CD4-positive, alpha-beta memory T cell (primary cell): ENCODE measurements around the gene LZTS3. TPM values are rescaled to one million over a fixed set of nuclear protein-coding genes. Genes with fewer than 3 reads are reported as not detected.
"Not testable (repeated sequence)": the region's sequence is repeated elsewhere in the genome, so short reads cannot be mapped to it uniquely, and the experiment has no call there.

Experiments used
- CTCF ChIA-PET: fragments of 350-600 bp; sonication (Branson Sonifier 250); formaldehyde crosslinking; loops from one replicate; lab custom pipeline; 2021; ENCODE audit warnings: inconsistent platforms; ENCODE audit not compliant: partially characterized antibody; lab: Charles Lee
- POLR2A ChIA-PET: fragments of 350-600 bp; sonication (Branson Sonifier 250); formaldehyde crosslinking; loops from one replicate; lab custom pipeline; 2021; ENCODE audit not compliant: partially characterized antibody; lab: Charles Lee
- DNase-seq, 5 donors: peaks; one replicate each; pipeline versions ENCODE4 v3.0.0 to v3.0.0-alpha.2; 2020 to 2022; ENCODE audit warnings: mixed read lengths in 1 of 5
- H3K27ac ChIP-seq: one replicate; pipeline ENCODE4 v1.7.0; 2013; ENCODE audit warnings: low read depth, low read length
- H3K27me3 ChIP-seq: 2 replicates; pipeline ENCODE4 v1.7.0; 2013; ENCODE audit warnings: mild to moderate bottlenecking, low read length, moderate library complexity; ENCODE audit not compliant: insufficient read depth
- H3K36me3 ChIP-seq: 2 replicates; pipeline ENCODE4 v1.7.0; 2013; ENCODE audit warnings: mild to moderate bottlenecking, low read length, moderate library complexity; ENCODE audit not compliant: insufficient read depth
- H3K4me1 ChIP-seq: 2 replicates; pipeline ENCODE4 v1.7.0; 2013; ENCODE audit warnings: mild to moderate bottlenecking, low read length, moderate library complexity; ENCODE audit not compliant: insufficient read depth
- H3K4me3 ChIP-seq, 2 donors: one replicate each; pipeline ENCODE4 v1.7.0; 2013; ENCODE audit warnings: low read length in 2 of 2, mild to moderate bottlenecking in 1 of 2
- H3K9me3 ChIP-seq, 2 donors: one replicate each; pipeline ENCODE4 v1.7.0; 2013; ENCODE audit warnings: low read length in 2 of 2, control low read depth in 1 of 2; ENCODE audit not compliant: control insufficient read depth in 1 of 2
- H3K27ac Mint-ChIP-seq, 7 donors: one replicate each; pipeline ENCODE4 v1.8.0; 2020 to 2021; ENCODE audit warnings: mixed read lengths in 7 of 7, mild to moderate bottlenecking in 6 of 7, inconsistent platforms in 3 of 7, moderate library complexity in 3 of 7
- H3K27me3 Mint-ChIP-seq, 2 donors: one replicate each; pipeline ENCODE4 v1.8.0; 2020 to 2021; ENCODE audit warnings: mixed read lengths in 2 of 2
- H3K36me3 Mint-ChIP-seq, 2 donors: one replicate each; pipeline ENCODE4 v1.8.0; 2020 to 2021; ENCODE audit warnings: mixed read lengths in 2 of 2, inconsistent platforms in 1 of 2, mild to moderate bottlenecking in 1 of 2
- H3K4me1 Mint-ChIP-seq, 4 donors: one replicate each; pipeline ENCODE4 v1.8.0; 2020 to 2021; ENCODE audit warnings: mixed read lengths in 4 of 4, mild to moderate bottlenecking in 1 of 4
- H3K4me3 Mint-ChIP-seq, 8 donors: one replicate each; pipeline ENCODE4 v1.8.0; 2020 to 2021; ENCODE audit warnings: mixed read lengths in 8 of 8, mild to moderate bottlenecking in 7 of 8, moderate library complexity in 6 of 8, inconsistent platforms in 3 of 8
- H3K9me3 Mint-ChIP-seq, 8 donors: one replicate each; pipeline ENCODE4 v1.8.0; 2020 to 2021; ENCODE audit warnings: mixed read lengths in 8 of 8, mild to moderate bottlenecking in 5 of 8, inconsistent platforms in 3 of 8, moderate library complexity in 1 of 8
- intact Hi-C: fragments of 100-400 bp; cut with micrococcal nuclease; formaldehyde crosslinking; loops from one replicate; pipeline ENCODE4 v1.15.1; 2023
- polyA plus RNA-seq, 2 donors: library from polyadenylated mRNA; unstranded; fragments of 300-500 nt; fragmentation: Illumina TruSeq; gene quantifications; one replicate each; pipeline ENCODE4 v1.2.3, GENCODE V29; 2021
- total RNA-seq, 2 experiments: library from RNA; stranded (reverse); gene quantifications; one replicate each; pipeline ENCODE4 v1.2.3, GENCODE V29; 2021

The LZTS3 gene
- total and polyA plus RNA-seq, 4 experiments from 2014 or later = 0.78 to 7.9 (median 3.9) TPM

GRCh38 chr20:3119044-3119443 lies 54.3 kb downstream of the LZTS3 start:
- H3K4me1 Mint-ChIP-seq = peaks cover 24 to 65% (median 35%) of the 10 kb centered on the region in 4 donors
- POLR2A ChIA-PET = interaction anchor here (1.9 kb wide), 1 partner anchor 38 kb away, joined by 6 read pairs; no protein-coding TSS in a partner anchor

DNA sequence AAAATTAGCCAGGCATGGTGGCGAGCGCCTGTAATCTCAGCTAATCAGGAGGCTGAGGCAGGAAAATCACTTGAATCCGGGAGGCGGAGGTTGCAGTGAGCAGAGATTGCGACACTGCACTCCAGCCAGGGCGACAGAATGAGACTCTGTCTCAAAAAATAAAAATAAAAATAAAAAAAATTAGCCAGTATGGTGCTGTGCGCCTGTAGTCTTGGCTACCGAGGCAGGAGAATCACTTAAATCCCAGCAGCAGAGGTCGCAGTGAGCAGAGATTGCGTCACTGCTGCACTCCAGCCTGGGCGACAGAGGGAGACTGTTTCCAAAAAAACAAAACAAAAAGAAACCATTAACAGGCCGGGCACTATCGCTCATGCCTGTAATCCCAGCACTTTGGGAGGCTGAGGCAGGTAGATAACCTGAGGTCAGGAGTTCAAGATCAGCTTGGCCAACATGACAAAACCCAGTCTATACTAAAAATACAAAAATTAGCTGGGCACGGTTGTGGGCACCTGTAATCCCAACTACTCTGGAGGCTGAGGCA lies 55.4 kb downstream of the LZTS3 start:
- peaks cover 24 to 40% of the 10 kb centered on the region in 2 donors for H3K36me3 Mint-ChIP-seq
- H3K27me3 ChIP-seq, H3K9me3 ChIP-seq, H3K27ac ChIP-seq, H3K9me3 Mint-ChIP-seq, H3K27me3 Mint-ChIP-seq, H3K36me3 ChIP-seq, H3K4me3 ChIP-seq: not testable (repeated sequence)
- H3K4me1 ChIP-seq = peaks cover 30% of the 10 kb centered on the region
- peak; percentile 45 to 62 (median 47) for DNase-seq
- peak overlapping the region in 4 of 8 donors; percentile 17 to 69 (median 52) for H3K4me3 Mint-ChIP-seq
- H3K27ac Mint-ChIP-seq = peak overlapping the region; percentile 35 to 87 (median 64)
- ChIA-PET CTCF (interaction anchor here (0.9 to 3.1 kb wide), 5 partner anchors 44 to 196 kb away, joined by 3 to 12 read pairs (median 4); no protein-coding TSS in a partner anchor), POLR2A (interaction anchor here (1.5 kb wide), 2 partner anchors 14 to 42 kb away, joined by 4 to 6 read pairs; partner anchors contain the start of genes FASTKD5 and UBOX5)
- intact Hi-C loops = loop anchor here (1.0 to 10.0 kb wide), 3 partner anchors 39 to 423 kb away; partner anchors contain the start of gene EBF4
- H3K4me1 Mint-ChIP-seq = peaks cover 18 to 58% (median 26%) of the 10 kb centered on the region in 4 donors

More at GRCh38 chr20:3119044-3119443, 54.3 kb downstream of the LZTS3 start:
- Histone ChIP-seq H3K9me3 (no peaks in the 10 kb centered on the region), H3K36me3 (no peaks in the 10 kb centered on the region), H3K27ac (no peak overlapping the region), H3K27me3 (no peaks in the 10 kb centered on the region), H3K4me3 (no peak overlapping the region), H3K4me1 (peaks cover 40% of the 10 kb centered on the region)
- no peak for DNase-seq
- peak overlapping the region in 5 of 7 donors; percentile 1 to 83 (median 32) for H3K27ac Mint-ChIP-seq
- H3K9me3 Mint-ChIP-seq = no peaks in the 10 kb centered on the region
- peaks cover 27 to 39% of the 10 kb centered on the region in 2 donors for H3K36me3 Mint-ChIP-seq
- H3K27me3 Mint-ChIP-seq = no peaks in the 10 kb centered on the region
- intact Hi-C loops = loop anchor here (10.0 kb wide), 1 partner anchor 424 kb away; the partner anchor contains the start of gene EBF4
- CTCF ChIA-PET = interaction anchor here (3.1 kb wide), 1 partner anchor 66 kb away, joined by 12 read pairs; no protein-coding TSS in a partner anchor
- peak overlapping the region in 1 of 8 donors; percentile 36 for H3K4me3 Mint-ChIP-seq

GRCh38 chr20:3116341-3116740 lies 57.0 kb downstream of the LZTS3 start:
- H3K4me1 Mint-ChIP-seq = peaks cover 13 to 43% (median 15%) of the 10 kb centered on the region in 4 donors
- Histone ChIP-seq H3K36me3 (no peaks in the 10 kb centered on the region), H3K27ac (no peak overlapping the region), H3K4me3 (no peak overlapping the region), H3K27me3 (no peaks in the 10 kb centered on the region), H3K4me1 (peaks cover 14% of the 10 kb centered on the region), H3K9me3 (no peaks in the 10 kb centered on the region)
- ChIA-PET CTCF (interaction anchor here (0.8 to 3.9 kb wide), 5 partner anchors 13 to 609 kb away, joined by 3 to 41 read pairs (median 4); no protein-coding TSS in a partner anchor), POLR2A (interaction anchor here (1.2 to 1.5 kb wide), 3 partner anchors 13 to 41 kb away, joined by 3 to 4 read pairs (median 4); no protein-coding TSS in a partner anchor)
- intact Hi-C loops = loop anchor here (10.0 kb wide), 1 partner anchor 422 kb away; the partner anchor contains the start of gene EBF4
- no peak for DNase-seq
- H3K27ac Mint-ChIP-seq = peak overlapping the region in 2 of 7 donors; percentile 18 to 43
- H3K9me3 Mint-ChIP-seq = no peaks in the 10 kb centered on the region
- no peak overlapping the region for H3K4me3 Mint-ChIP-seq
- peaks cover 19 to 25% of the 10 kb centered on the region in 2 donors for H3K36me3 Mint-ChIP-seq
- H3K27me3 Mint-ChIP-seq = no peaks in the 10 kb centered on the region

GRCh38 chr20:3115190-3116107 lies 57.9 kb downstream of the LZTS3 start:
- H3K4me1 Mint-ChIP-seq = peaks cover 5 to 34% (median 8%) of the 10 kb centered on the region in 4 donors
- no peaks in the 10 kb centered on the region for H3K9me3 ChIP-seq
- H3K4me3 Mint-ChIP-seq = no peak overlapping the region
- peak overlapping the region in 4 of 7 donors; percentile 62 to 81 (median 66) for H3K27ac Mint-ChIP-seq
- H3K4me3 ChIP-seq = no peak overlapping the region
- peaks cover 6% of the 10 kb centered on the region for H3K4me1 ChIP-seq
- H3K36me3 Mint-ChIP-seq = peaks cover 18 to 19% of the 10 kb centered on the region in 2 donors
- H3K27me3 ChIP-seq = no peaks in the 10 kb centered on the region
- intact Hi-C loops = loop anchor here (1.0 to 10.0 kb wide), 4 partner anchors 23 to 421 kb away; partner anchors contain the start of gene EBF4
- DNase-seq = peak in 4 of 5 donors; percentile 27 to 43 (median 34)
- no peaks in the 10 kb centered on the region for H3K9me3 Mint-ChIP-seq
- no peak overlapping the region for H3K27ac ChIP-seq
- ChIA-PET POLR2A (interaction anchor here (0.6 to 1.3 kb wide), 4 partner anchors 23 to 1972 kb away, joined by 3 to 4 read pairs (median 3); no protein-coding TSS in a partner anchor), CTCF (interaction anchor here (0.7 to 3.9 kb wide), 16 partner anchors 8 to 608 kb away, joined by 3 to 41 read pairs (median 4); partner anchors contain the start of gene OXT)
- H3K27me3 Mint-ChIP-seq = no peaks in the 10 kb centered on the region
- H3K36me3 ChIP-seq = no peaks in the 10 kb centered on the region

Other genes starting within 250 kb of the LZTS3 start
- gene GNRH2, start 129.9 kb downstream of the LZTS3 start, total RNA-seq = 1 to 10 TPM; 1.2 to 1.9 TPM
- gene GNRH2, start 129.9 kb downstream of the LZTS3 start, polyA plus RNA-seq = not detected
- gene MRPS26, start 127.5 kb downstream of the LZTS3 start, total RNA-seq = 10 to 100 TPM; 31.6 to 32.2 TPM
- gene MRPS26, start 127.5 kb downstream of the LZTS3 start, polyA plus RNA-seq = 10 to 100 TPM; 64.0 to 66.4 TPM
- 1 to 10 TPM in 1 of 2 experiments, not detected in 1; 1.5 TPM for gene OXT, start 101.9 kb downstream of the LZTS3 start, total RNA-seq
- gene OXT, start 101.9 kb downstream of the LZTS3 start, polyA plus RNA-seq = under 1 TPM in 1 of 2 donors, not detected in 1; 1.00 TPM
- gene AVP, start 88.8 kb downstream of the LZTS3 start, total RNA-seq = not detected
- not detected for gene AVP, start 88.8 kb downstream of the LZTS3 start, polyA plus RNA-seq
- gene FASTKD5, start 13.7 kb downstream of the LZTS3 start, total RNA-seq = 10 to 100 TPM; 26.2 to 26.6 TPM
- gene FASTKD5, start 13.7 kb downstream of the LZTS3 start, polyA plus RNA-seq = 10 to 100 TPM; 18.5 to 22.3 TPM
- 10 to 100 TPM; 10.8 to 11.5 TPM for gene UBOX5, start 13.7 kb downstream of the LZTS3 start, total RNA-seq
- gene UBOX5, start 13.7 kb downstream of the LZTS3 start, polyA plus RNA-seq = 1 to 10 TPM; 3.6 to 8.0 TPM
- gene DDRGK1, start 31.1 kb upstream of the LZTS3 start, total RNA-seq = 10 to 100 TPM; 55.6 to 61.0 TPM
- 10 to 100 TPM; 35.2 to 53.6 TPM for gene DDRGK1, start 31.1 kb upstream of the LZTS3 start, polyA plus RNA-seq
- 10 to 100 TPM; 46.7 to 46.8 TPM for gene ITPA, start 35.9 kb upstream of the LZTS3 start, total RNA-seq
- 10 to 100 TPM; 48.1 to 75.9 TPM for gene ITPA, start 35.9 kb upstream of the LZTS3 start, polyA plus RNA-seq
- under 1 TPM; 0.35 to 0.83 TPM for gene SLC4A11, start 65.6 kb upstream of the LZTS3 start, total RNA-seq
- gene SLC4A11, start 65.6 kb upstream of the LZTS3 start, polyA plus RNA-seq = under 1 TPM in 1 of 2 donors, not detected in 1; 0.37 TPM
- gene DNAAF9, start 234.1 kb upstream of the LZTS3 start, total RNA-seq = 1 to 10 TPM; 5.6 to 6.1 TPM
- 1 to 10 TPM in 1 of 2 donors, under 1 TPM in 1; 0.72 to 1.6 TPM for gene DNAAF9, start 234.1 kb upstream of the LZTS3 start, polyA plus RNA-seq